ENCODE data around the gene RIC1.

GRCh38 chr9:5801739-5802113 lies 172.8 kb downstream of the RIC1 start:
- TF ChIP-seq CTCF (IDR thresholded peaks at IDR 0.05 in 4 of 5, conservative IDR thresholded peaks at IDR 0.05 in 1 of 5) (no peak), POLR2A (IDR thresholded peaks at IDR 0.05) (no peak)
